HG03196 (cell line): Measurements from ENCODE around the gene NEK10.

Experiments used
- ATAC-seq: cut with Tn5 transposase; IDR thresholded peaks from one replicate; pipeline ENCODE4 v1.9.1; 2021; ENCODE audit not compliant: unreplicated experiment

The NEK10 gene

GRCh38 chr3:27252646-27253045, 116.5 kb downstream of the NEK10 start:
- ATAC-seq = no peak

- ATAC-seq = no peak
Observed at GRCh38 chr3:27244374-27244773, 124.8 kb downstream of the NEK10 start.

- ATAC-seq = no peak
Observed at GRCh38 chr3:27239951-27240350, 129.2 kb downstream of the NEK10 start.

GRCh38 chr3:27228805-27229204, 140.4 kb downstream of the NEK10 start:
- no peak for ATAC-seq

GRCh38 chr3:27224197-27224596, 145.0 kb downstream of the NEK10 start:
- no peak for ATAC-seq

- ATAC-seq = no peak
Observed at GRCh38 chr3:27221264-27221932, 147.8 kb downstream of the NEK10 start.

GRCh38 chr3:27220166-27220565, 149.0 kb downstream of the NEK10 start:
- no peak for ATAC-seq

GRCh38 chr3:27219127-27219845, 149.9 kb downstream of the NEK10 start:
- ATAC-seq = no peak

- ATAC-seq = no peak
Observed at GRCh38 chr3:27216955-27217552, 152.1 kb downstream of the NEK10 start.

GRCh38 chr3:27216295-27216855, 152.8 kb downstream of the NEK10 start:
- ATAC-seq = no peak

GRCh38 chr3:27213450-27213849, 155.7 kb downstream of the NEK10 start:
- ATAC-seq = no peak

GRCh38 chr3:27209617-27210264, 159.4 kb downstream of the NEK10 start:
- ATAC-seq = peak; percentile 62

- no peak for ATAC-seq
Observed at GRCh38 chr3:27208961-27209616, 160.1 kb downstream of the NEK10 start.

GRCh38 chr3:27202959-27203358, 166.2 kb downstream of the NEK10 start:
- no peak for ATAC-seq

- ATAC-seq = no peak
Observed at GRCh38 chr3:27201492-27201891, 167.7 kb downstream of the NEK10 start.

GRCh38 chr3:27200721-27201489, 168.3 kb downstream of the NEK10 start:
- ATAC-seq = no peak

GRCh38 chr3:27194861-27195483, 174.2 kb downstream of the NEK10 start:
- ATAC-seq = no peak

- no peak for ATAC-seq
Observed at GRCh38 chr3:27193056-27193455, 176.1 kb downstream of the NEK10 start.

GRCh38 chr3:27186013-27186412, 183.2 kb downstream of the NEK10 start:
- ATAC-seq = no peak
